Breast epithelium (tissue), 4 donors: ENCODE data around the gene SEMA3C. TPM values are rescaled to one million over a fixed set of nuclear protein-coding genes. Genes with fewer than 3 reads are reported as not detected.

ENCODE experiments used
- DNase-seq, 2 donors: peaks; one replicate each; pipeline ENCODE4 v3.0.0-alpha.2; 2019; ENCODE audit warnings: low spot score in 2 of 2
- H3K27ac ChIP-seq, 2 donors: fragments of 200-600 bp; sonication (generic) in 1 of 2; one replicate each; pipeline ENCODE4 v1.5.1; 2016 to 2019; ENCODE audit warnings: mild to moderate bottlenecking in 1 of 2
- H3K27me3 ChIP-seq, 2 donors: fragments of 200-600 bp; sonication (generic) in 1 of 2; one replicate each; pipeline versions ENCODE4 v1.5.1 to v1.6.0; 2017 to 2019; ENCODE audit warnings: control low read depth in 1 of 2, mild to moderate bottlenecking in 1 of 2
- H3K36me3 ChIP-seq: fragments of 200-600 bp; one replicate; pipeline ENCODE4 v1.5.1; 2019
- H3K4me1 ChIP-seq, 2 donors: fragments of 200-600 bp; sonication (generic); one replicate each; pipeline ENCODE4 v1.5.1; 2016 to 2019; ENCODE audit warnings: control low read depth in 1 of 2
- H3K4me3 ChIP-seq, 3 donors: fragments of 200-600 bp; sonication (generic); 1 replicate in 2 of 3; 2 replicates in 1 of 3; pipeline ENCODE4 v1.5.1; 2016 to 2019; ENCODE audit warnings: mild to moderate bottlenecking in 3 of 3, moderate library complexity in 2 of 3
- H3K9me3 ChIP-seq, 2 donors: fragments of 200-600 bp; sonication (generic) in 1 of 2; one replicate each; pipeline ENCODE4 v1.5.1; 2016 to 2019; ENCODE audit warnings: control low read depth in 1 of 2
- POLR2A ChIP-seq: fragments of 450-650 bp; IDR thresholded peaks from one replicate; pipeline ENCODE4 v1.6.1; 2016; ENCODE audit warnings: antibody characterized with exemption, mild to moderate bottlenecking, moderate library complexity
- POLR2AphosphoS5 ChIP-seq, 3 donors: sonication (generic); formaldehyde crosslinking; IDR thresholded peaks; one replicate each; pipeline ENCODE4 v1.6.1; 2017; ENCODE audit warnings: antibody characterized with exemption in 3 of 3
- intact Hi-C: fragments of 100-400 bp; cut with DNase I; formaldehyde crosslinking; loops from one replicate; pipeline ENCODE4 v1.15.1; 2023; ENCODE audit warnings: low total_unique reads
- total RNA-seq, 3 donors: library from RNA; depleted of rRNA; stranded (reverse); fragments of >200 nt; gene quantifications; one replicate each; pipeline ENCODE4 v1.1.0, GENCODE V29; 2016
- TF ChIP-seq, protein P1 (sequence below), 3 donors: fragments of 450-650 bp; IDR thresholded peaks; one replicate each; pipeline ENCODE4 v1.5.1; 2016 to 2017; ENCODE audit warnings: antibody characterized with exemption in 3 of 3, mild to moderate bottlenecking in 3 of 3, moderate library complexity in 3 of 3

SEMA3C gene
- total RNA-seq, 3 donors from 2014 or later = 67.5 to 157 (median 108) TPM

DNA sequence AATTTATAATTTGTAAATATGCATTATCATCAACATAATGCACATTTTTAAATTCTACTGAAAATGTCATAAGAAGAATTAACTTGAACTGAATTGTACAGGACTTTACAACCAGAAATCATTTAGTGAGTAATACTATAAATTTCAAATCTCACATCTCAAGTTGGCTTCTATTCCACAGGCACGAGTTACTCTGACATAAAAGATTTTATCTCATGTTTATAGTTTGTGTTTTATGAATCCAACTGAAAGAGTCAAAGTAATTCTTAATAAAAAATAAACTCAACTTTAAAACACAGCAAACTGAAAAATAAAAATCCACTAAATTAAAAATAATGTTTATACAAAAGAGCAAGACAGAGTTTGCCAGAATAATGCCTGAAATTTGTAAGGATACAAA is 151.2 kb downstream of the SEMA3C start:
- Histone ChIP-seq H3K9me3 (no peaks in the 10 kb centered on the region), H3K36me3 (no peaks in the 10 kb centered on the region), H3K27ac (no peak overlapping the region), H3K4me1 (no peaks in the 10 kb centered on the region), H3K4me3 (no peak overlapping the region), H3K27me3 (no peaks in the 10 kb centered on the region)
- no peak for TF ChIP-seq POLR2AphosphoS5 (IDR thresholded peaks at IDR 0.05)
- TF ChIP-seq, protein P1, sequence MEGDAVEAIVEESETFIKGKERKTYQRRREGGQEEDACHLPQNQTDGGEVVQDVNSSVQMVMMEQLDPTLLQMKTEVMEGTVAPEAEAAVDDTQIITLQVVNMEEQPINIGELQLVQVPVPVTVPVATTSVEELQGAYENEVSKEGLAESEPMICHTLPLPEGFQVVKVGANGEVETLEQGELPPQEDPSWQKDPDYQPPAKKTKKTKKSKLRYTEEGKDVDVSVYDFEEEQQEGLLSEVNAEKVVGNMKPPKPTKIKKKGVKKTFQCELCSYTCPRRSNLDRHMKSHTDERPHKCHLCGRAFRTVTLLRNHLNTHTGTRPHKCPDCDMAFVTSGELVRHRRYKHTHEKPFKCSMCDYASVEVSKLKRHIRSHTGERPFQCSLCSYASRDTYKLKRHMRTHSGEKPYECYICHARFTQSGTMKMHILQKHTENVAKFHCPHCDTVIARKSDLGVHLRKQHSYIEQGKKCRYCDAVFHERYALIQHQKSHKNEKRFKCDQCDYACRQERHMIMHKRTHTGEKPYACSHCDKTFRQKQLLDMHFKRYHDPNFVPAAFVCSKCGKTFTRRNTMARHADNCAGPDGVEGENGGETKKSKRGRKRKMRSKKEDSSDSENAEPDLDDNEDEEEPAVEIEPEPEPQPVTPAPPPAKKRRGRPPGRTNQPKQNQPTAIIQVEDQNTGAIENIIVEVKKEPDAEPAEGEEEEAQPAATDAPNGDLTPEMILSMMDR (IDR thresholded peaks at IDR 0.05) = no peak
- TF ChIP-seq POLR2A = no peak
- no peak for DNase-seq
- intact Hi-C loops = no loop called here

DNA sequence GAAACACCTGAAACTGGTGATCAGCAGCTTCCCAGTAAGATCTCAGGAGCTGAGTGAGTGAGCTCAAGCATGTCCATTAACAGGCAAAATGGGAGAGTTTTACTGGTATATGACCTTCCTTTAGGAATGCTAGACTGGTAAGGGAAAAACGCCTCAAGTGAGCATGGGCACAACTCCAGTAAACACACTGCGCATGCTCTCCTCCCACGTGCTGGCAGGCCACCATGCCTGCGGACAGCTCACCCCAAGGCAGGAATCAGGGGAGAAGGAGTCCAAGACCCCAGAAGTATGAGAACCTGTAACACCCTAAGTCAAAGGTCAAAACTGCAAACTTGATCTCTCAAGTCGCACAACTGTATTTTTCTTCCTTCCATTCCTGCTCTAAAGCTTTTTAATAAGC is 152.1 kb downstream of the SEMA3C start:
- Histone ChIP-seq H3K4me1 (no peaks in the 10 kb centered on the region), H3K27ac (peak overlapping the region in 1 of 2 donors; percentile 8), H3K9me3 (no peaks in the 10 kb centered on the region), H3K27me3 (no peaks in the 10 kb centered on the region), H3K4me3 (no peak overlapping the region), H3K36me3 (no peaks in the 10 kb centered on the region)
- DNase-seq = no peak
- intact Hi-C loops = no loop called here
- TF ChIP-seq POLR2A (no peak), POLR2AphosphoS5 (IDR thresholded peaks at IDR 0.05) (no peak)
- TF ChIP-seq, protein P1 (IDR thresholded peaks at IDR 0.05) = no peak

DNA sequence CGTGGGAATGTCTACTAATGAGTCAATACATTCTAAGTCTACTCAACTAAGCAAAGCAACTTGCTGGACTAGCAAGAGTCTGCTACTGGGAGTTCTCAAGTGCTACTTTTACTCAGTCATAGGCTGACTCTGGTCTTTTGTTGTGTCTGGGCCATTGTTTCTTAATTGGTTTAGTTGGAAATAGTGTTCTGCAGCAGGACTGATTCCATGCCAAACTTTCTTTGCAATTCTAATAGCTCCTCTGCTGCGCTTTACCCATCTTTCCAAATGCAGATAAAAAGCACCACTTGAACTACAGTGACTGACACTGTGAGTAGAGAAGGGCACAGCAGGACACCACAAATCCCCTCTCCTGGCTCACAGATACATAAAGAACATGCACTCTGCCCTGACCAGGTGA is 154.7 kb downstream of the SEMA3C start:
- H3K36me3 ChIP-seq = no peaks in the 10 kb centered on the region
- no peaks in the 10 kb centered on the region for H3K4me1 ChIP-seq
- no peak for DNase-seq
- no peaks in the 10 kb centered on the region for H3K27me3 ChIP-seq
- TF ChIP-seq POLR2AphosphoS5 (IDR thresholded peaks at IDR 0.05) = no peak
- no peak for TF ChIP-seq POLR2A
- TF ChIP-seq, protein P1 (IDR thresholded peaks at IDR 0.05) = no peak
- no peak overlapping the region for H3K4me3 ChIP-seq
- intact Hi-C loops = no loop called here
- no peaks in the 10 kb centered on the region for H3K9me3 ChIP-seq
- no peak overlapping the region for H3K27ac ChIP-seq

DNA sequence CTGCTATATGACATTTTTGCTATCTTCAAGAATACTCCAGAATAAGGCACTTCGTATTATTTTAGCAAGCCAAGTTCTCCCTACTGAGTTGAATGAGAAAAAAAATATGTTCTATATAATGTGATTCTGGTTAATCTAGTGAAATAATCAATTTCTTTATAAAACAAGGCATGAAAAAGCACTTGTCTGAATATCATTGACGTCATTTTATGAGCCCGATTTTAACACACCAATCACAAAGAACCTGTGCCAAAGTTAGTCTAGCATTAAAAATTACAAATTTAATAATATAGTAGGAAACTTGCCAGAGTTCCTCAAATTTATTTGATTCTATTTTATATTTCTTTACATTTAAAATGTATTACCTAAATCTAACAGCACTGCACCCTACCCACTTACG is 155.1 kb downstream of the SEMA3C start:
- H3K4me3 ChIP-seq = no peak overlapping the region
- no peak for DNase-seq
- H3K9me3 ChIP-seq = no peaks in the 10 kb centered on the region
- TF ChIP-seq, protein P1 (IDR thresholded peaks at IDR 0.05) = no peak
- TF ChIP-seq POLR2AphosphoS5 (IDR thresholded peaks at IDR 0.05) (no peak), POLR2A (no peak)
- no peaks in the 10 kb centered on the region for H3K27me3 ChIP-seq
- no peak overlapping the region for H3K27ac ChIP-seq
- intact Hi-C loops = no loop called here
- H3K4me1 ChIP-seq = no peaks in the 10 kb centered on the region
- H3K36me3 ChIP-seq = no peaks in the 10 kb centered on the region

DNA sequence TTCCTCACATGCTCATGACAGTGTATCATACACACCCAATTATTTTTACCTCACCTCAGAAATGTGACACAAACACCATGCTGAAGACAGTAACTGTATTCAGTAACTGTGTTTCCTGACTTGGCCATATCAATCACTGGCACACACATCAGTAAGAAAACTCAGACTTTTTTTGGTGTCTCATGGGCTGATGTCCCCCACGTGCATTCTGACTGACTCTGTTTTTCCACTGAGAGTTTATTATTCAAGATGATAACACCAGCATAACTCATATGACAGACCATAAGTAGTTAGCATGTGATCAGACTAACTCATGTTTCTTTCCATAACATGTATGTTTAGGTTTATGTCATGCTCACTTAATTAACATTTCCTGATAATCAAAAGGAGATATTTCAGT is 155.6 kb downstream of the SEMA3C start:
- intact Hi-C loops = no loop called here
- Histone ChIP-seq H3K27ac (no peak overlapping the region), H3K4me1 (no peaks in the 10 kb centered on the region)

More for the DNA sequence above, 155.6 kb downstream of the SEMA3C start:
- Histone ChIP-seq H3K4me3 (no peak overlapping the region), H3K36me3 (no peaks in the 10 kb centered on the region), H3K9me3 (no peaks in the 10 kb centered on the region), H3K27me3 (no peaks in the 10 kb centered on the region)
- TF ChIP-seq POLR2AphosphoS5 (IDR thresholded peaks at IDR 0.05) = no peak
- TF ChIP-seq, protein P1 (IDR thresholded peaks at IDR 0.05) = no peak
- DNase-seq = no peak
